Osteocyte (in vitro differentiated cells): Measurements from ENCODE around the gene C19orf38. TPM values are rescaled to one million over a fixed set of nuclear protein-coding genes. Genes with fewer than 3 reads are reported as not detected.
"Not testable (repeated sequence)": the region's sequence is repeated elsewhere in the genome, so short reads cannot be mapped to it uniquely, and the experiment has no call there.

Experiments used
- DNase-seq: peaks from one replicate; pipeline ENCODE4 v3.0.0; 2021; ENCODE audit warnings: mixed read lengths; ENCODE audit not compliant: unreplicated experiment; ENCODE audit errors: extremely low spot score
- H3K27ac Mint-ChIP-seq: one replicate; pipeline ENCODE4 v1.8.0; 2021; ENCODE audit warnings: mild to moderate bottlenecking, mixed read lengths; ENCODE audit not compliant: unreplicated experiment
- H3K27me3 Mint-ChIP-seq: one replicate; pipeline ENCODE4 v1.8.0; 2021; ENCODE audit warnings: mixed read lengths; ENCODE audit not compliant: unreplicated experiment
- H3K36me3 Mint-ChIP-seq: one replicate; pipeline ENCODE4 v1.8.0; 2021; ENCODE audit warnings: mixed read lengths; ENCODE audit not compliant: unreplicated experiment
- H3K4me1 Mint-ChIP-seq: one replicate; pipeline ENCODE4 v1.8.0; 2021; ENCODE audit warnings: mixed read lengths; ENCODE audit not compliant: unreplicated experiment
- H3K4me3 Mint-ChIP-seq: one replicate; pipeline ENCODE4 v1.8.0; 2021; ENCODE audit warnings: mild to moderate bottlenecking, moderate library complexity, mixed read lengths; ENCODE audit not compliant: unreplicated experiment
- H3K9me3 Mint-ChIP-seq: one replicate; pipeline ENCODE4 v1.8.0; 2021; ENCODE audit warnings: mixed read lengths; ENCODE audit not compliant: unreplicated experiment
- CTCF ChIP-seq: fragments of 200-600 bp; sonication (generic); IDR thresholded peaks from 2 replicates; pipeline ENCODE4 v1.5.0; 2021; ENCODE audit warnings: antibody characterized with exemption, mild to moderate bottlenecking, moderate library complexity
- total RNA-seq: library from RNA; stranded (reverse); gene quantifications from 2 replicates; pipeline ENCODE4 v1.2.1, GENCODE V29; 2021

The C19orf38 gene
- total RNA-seq, 1 donor from 2014 or later: 0.27 TPM

DNA sequence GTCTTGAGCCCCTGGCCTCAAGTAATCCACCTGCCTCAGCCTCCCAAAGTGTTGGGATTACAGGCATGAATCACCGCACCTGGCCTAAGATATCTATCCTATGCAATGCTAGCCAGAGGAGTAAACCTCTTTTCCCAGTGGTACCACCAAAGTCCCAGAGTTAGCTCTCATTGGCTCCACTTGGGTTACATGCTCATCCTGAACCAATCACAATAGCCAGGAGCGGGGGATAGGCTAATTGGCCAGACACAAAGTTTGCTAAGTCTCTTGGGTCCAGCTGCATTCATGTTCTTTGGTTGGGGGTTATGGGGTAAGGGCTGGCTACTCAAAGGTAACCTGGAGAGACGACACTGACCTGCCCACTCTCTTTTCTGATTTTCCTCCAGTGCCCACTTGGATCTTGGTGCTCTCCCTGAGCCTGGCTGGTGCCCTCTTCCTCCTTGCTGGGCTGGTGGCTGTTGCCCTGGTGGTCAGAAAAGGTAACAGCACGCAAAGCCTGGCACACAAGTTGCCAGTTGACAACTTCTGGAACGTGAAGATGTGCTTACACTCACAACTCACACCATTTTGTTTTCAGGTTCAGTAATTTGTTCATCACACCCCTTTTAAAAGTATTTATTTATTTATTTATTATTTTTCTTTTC lies 7.8 kb downstream of the C19orf38 start:
- Mint-ChIP-seq H3K36me3 (no peaks in the 10 kb centered on the region), H3K4me3 (no peak overlapping the region), H3K4me1 (peaks cover 4% of the 10 kb centered on the region), H3K27ac (no peak overlapping the region), H3K9me3 (no peaks in the 10 kb centered on the region), H3K27me3 (no peaks in the 10 kb centered on the region)
- no peak for DNase-seq
- TF ChIP-seq CTCF: peak; percentile 53

DNA sequence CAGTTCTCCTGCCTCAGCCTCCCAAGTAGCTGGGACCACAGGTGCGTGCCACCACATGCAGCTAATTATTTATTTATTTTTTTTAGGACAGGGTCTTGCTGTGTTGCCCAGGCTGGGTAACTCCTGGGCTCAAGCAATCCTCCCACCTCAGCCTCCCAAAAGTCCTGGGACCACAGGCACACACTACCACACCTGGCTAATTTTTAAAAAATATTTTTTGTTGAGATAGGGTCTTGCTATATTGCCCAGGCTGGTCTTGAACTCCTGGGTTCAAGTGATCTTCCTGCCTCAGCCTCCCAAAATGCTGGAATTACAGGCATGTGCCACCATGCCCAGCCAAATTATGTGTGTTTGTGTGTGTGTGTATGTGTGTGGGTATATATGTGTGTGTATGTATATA lies 8.7 kb downstream of the C19orf38 start:
- DNase-seq, H3K36me3 Mint-ChIP-seq, H3K4me3 Mint-ChIP-seq, H3K4me1 Mint-ChIP-seq, H3K27ac Mint-ChIP-seq, H3K27me3 Mint-ChIP-seq, H3K9me3 Mint-ChIP-seq: not testable (repeated sequence)

DNA sequence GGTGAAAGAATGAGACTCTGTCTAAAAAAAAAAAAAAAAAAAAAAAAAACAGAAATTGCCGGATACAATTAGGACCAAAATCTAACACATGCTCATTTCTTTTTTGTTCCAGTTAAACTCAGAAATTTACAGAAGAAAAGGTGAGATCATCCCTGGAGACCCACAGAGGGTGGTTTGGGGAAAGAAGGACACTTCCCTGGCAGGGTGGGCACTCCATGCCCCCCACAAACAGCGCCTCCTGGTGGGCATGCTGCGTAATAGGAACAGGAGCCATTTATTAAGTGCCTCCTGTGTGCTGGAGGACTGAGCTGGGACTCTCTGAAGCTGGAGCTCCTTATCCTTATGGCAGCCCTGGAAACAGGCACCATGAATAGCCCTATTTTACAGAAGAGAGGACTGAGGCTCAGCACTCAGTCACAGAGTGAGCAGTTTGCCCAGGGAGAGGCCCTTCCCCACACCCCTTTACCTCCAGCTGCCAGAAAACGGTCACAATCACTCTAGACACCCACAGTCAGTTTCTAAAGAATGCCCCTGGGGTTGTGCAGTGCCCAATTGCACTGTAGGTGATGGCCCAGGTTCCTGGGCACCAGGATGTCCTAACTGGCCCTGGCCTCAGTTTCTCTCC lies 10.1 kb downstream of the C19orf38 start:
- DNase-seq: no peak
- Mint-ChIP-seq H3K9me3 (no peaks in the 10 kb centered on the region), H3K4me3 (no peak overlapping the region), H3K4me1 (peaks cover 8% of the 10 kb centered on the region), H3K36me3 (no peaks in the 10 kb centered on the region), H3K27ac (no peak overlapping the region), H3K27me3 (no peaks in the 10 kb centered on the region)
- TF ChIP-seq CTCF: peak; percentile 67

DNA sequence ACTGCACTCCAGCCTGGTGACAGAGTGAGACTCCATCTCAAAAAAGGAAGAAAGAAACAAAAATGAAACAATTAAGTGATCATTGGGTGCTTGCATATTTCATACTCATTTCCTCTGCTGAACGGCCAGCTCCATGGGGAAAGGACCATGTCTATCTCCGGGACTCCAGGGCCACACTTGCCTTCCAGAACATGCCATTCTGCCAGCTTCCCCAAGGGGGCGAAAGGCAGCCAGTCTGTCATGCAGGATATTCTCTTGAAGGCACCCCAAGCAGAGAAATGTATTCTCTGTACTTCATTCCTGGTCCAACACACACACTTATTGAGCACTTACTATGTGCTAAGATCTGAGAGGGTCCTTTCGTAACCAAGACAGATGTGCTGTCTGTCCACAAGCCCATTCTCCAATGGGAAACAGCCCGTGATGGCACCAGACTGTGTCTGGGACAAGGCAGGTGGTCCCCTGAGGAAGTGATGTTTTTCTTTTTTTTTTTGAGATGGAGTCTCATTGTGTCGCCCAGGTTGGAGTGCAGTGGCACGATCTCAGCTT lies 13.0 kb downstream of the C19orf38 start:
- no peaks in the 10 kb centered on the region for H3K9me3 Mint-ChIP-seq
- H3K36me3 Mint-ChIP-seq: no peaks in the 10 kb centered on the region
- H3K4me3 Mint-ChIP-seq: no peak overlapping the region
- peak; percentile 42 for TF ChIP-seq CTCF
- no peak overlapping the region for H3K27ac Mint-ChIP-seq
- peaks cover 15% of the 10 kb centered on the region for H3K4me1 Mint-ChIP-seq
- no peaks in the 10 kb centered on the region for H3K27me3 Mint-ChIP-seq
- no peak for DNase-seq

- Mint-ChIP-seq H3K4me1 (peaks cover 15% of the 10 kb centered on the region), H3K4me3 (no peak overlapping the region)
- no peak for DNase-seq
These were observed 14.4 kb downstream of the C19orf38 start for GRCh38 chr19:10862561-10863106.

More at GRCh38 chr19:10862561-10863106, 14.4 kb downstream of the C19orf38 start:
- no peaks in the 10 kb centered on the region for H3K27me3 Mint-ChIP-seq
- TF ChIP-seq CTCF: no peak
- H3K27ac Mint-ChIP-seq: peak overlapping the region; percentile 65
- no peaks in the 10 kb centered on the region for H3K36me3 Mint-ChIP-seq
- H3K9me3 Mint-ChIP-seq: no peaks in the 10 kb centered on the region
